Neutrophil (primary cell): ENCODE data around the gene FAM174B.

Experiments used
- H3K27ac ChIP-seq: fragments of 200-600 bp; sonication (generic); 2 replicates; pipeline ENCODE4 v1.5.1; 2016; ENCODE audit warnings: mild to moderate bottlenecking, moderate library complexity
- H3K27me3 ChIP-seq: fragments of 200-600 bp; sonication (generic); 2 replicates; pipeline ENCODE4 v1.6.0; 2016; ENCODE audit warnings: mild to moderate bottlenecking
- H3K36me3 ChIP-seq: fragments of 200-600 bp; sonication (generic); 2 replicates; pipeline ENCODE4 v1.5.1; 2017
- H3K4me1 ChIP-seq, 2 experiments: fragments of 200-600 bp in 1 of 2; sonication (generic) in 1 of 2; 1 replicate in 1 of 2; 2 replicates in 1 of 2; pipeline versions ENCODE4 v1.5.1 to v1.6.1; 2013 to 2016; ENCODE audit warnings: low read depth in 1 of 2, low read length in 1 of 2, mild to moderate bottlenecking in 1 of 2, moderate library complexity in 1 of 2; ENCODE audit not compliant: control insufficient read depth in 1 of 2, insufficient read depth in 1 of 2
- H3K4me3 ChIP-seq, 2 experiments: fragments of 200-600 bp in 1 of 2; sonication (generic) in 1 of 2; 1 replicate in 1 of 2; 2 replicates in 1 of 2; pipeline ENCODE4 v1.5.1; 2013 to 2016; ENCODE audit warnings: low read depth in 1 of 2, low read length in 1 of 2, mild to moderate bottlenecking in 1 of 2, moderate library complexity in 1 of 2
- H3K9me3 ChIP-seq: fragments of 200-600 bp; sonication (generic); 2 replicates; pipeline ENCODE4 v1.5.1; 2016
- TF ChIP-seq, protein P1 (sequence below): fragments of 200-600 bp; sonication (generic); IDR thresholded peaks from 2 replicates; pipeline ENCODE4 v1.5.1; 2016; ENCODE audit warnings: antibody characterized with exemption

FAM174B gene

DNA sequence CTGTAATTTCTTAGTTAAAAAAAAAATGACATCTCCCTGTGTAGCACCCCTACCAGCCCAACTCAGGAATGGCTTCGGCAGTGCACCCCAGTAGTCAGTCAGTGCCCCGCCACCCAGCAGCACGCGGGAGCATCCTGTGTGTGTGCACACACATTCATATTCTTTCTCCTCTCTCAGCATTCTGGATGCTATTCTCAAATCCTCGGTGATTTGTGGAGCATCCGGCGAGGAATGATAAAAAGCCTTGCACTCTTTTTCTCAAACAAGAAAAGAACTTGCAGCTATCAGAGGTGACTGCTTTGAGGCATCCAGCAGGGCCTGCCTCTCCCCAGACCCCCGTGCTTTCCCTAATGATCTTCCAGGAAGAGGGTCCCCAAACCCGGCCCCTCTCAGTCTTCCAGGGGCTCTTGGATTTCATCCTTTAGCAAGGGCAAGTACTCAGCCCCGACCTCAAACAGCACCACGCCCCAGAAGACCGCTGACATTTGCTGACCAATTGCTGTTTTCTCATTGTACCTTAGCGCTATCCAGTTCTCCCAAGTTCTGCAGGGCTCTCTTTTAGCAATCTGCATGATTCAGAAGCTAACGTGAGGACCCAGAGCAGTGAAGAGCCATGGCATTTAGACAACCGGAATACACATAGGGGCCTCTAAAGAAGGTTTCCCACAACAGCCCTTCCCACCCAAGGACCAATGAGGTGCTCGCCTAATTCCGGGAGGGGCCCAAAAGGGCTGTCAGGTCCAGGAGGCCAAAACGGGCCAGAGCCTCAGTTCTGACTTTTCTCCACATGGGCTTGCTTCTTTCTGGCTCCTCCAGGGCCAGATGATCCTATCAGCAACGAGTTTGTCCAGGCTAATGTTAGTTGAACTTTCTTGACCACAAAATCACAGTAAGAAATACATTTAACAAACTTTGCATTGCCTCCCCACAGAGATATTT is 72.2 kb downstream of the FAM174B start:
- TF ChIP-seq, protein P1, sequence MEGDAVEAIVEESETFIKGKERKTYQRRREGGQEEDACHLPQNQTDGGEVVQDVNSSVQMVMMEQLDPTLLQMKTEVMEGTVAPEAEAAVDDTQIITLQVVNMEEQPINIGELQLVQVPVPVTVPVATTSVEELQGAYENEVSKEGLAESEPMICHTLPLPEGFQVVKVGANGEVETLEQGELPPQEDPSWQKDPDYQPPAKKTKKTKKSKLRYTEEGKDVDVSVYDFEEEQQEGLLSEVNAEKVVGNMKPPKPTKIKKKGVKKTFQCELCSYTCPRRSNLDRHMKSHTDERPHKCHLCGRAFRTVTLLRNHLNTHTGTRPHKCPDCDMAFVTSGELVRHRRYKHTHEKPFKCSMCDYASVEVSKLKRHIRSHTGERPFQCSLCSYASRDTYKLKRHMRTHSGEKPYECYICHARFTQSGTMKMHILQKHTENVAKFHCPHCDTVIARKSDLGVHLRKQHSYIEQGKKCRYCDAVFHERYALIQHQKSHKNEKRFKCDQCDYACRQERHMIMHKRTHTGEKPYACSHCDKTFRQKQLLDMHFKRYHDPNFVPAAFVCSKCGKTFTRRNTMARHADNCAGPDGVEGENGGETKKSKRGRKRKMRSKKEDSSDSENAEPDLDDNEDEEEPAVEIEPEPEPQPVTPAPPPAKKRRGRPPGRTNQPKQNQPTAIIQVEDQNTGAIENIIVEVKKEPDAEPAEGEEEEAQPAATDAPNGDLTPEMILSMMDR, result no peak
- Histone ChIP-seq H3K36me3 (no peaks in the 10 kb centered on the region), H3K4me3 (no peak overlapping the region), H3K9me3 (no peaks in the 10 kb centered on the region), H3K27ac (no peak overlapping the region), H3K4me1 (no peaks in the 10 kb centered on the region), H3K27me3 (no peaks in the 10 kb centered on the region)

- no peaks in the 10 kb centered on the region for H3K27me3 ChIP-seq
- TF ChIP-seq, protein P1, result no peak
- no peak overlapping the region for H3K27ac ChIP-seq
- H3K36me3 ChIP-seq, result no peaks in the 10 kb centered on the region
- no peak overlapping the region for H3K4me3 ChIP-seq
- H3K9me3 ChIP-seq, result no peaks in the 10 kb centered on the region
- H3K4me1 ChIP-seq, result no peaks in the 10 kb centered on the region
These were observed 73.4 kb downstream of the FAM174B start for GRCh38 chr15:92582206-92582605.

DNA sequence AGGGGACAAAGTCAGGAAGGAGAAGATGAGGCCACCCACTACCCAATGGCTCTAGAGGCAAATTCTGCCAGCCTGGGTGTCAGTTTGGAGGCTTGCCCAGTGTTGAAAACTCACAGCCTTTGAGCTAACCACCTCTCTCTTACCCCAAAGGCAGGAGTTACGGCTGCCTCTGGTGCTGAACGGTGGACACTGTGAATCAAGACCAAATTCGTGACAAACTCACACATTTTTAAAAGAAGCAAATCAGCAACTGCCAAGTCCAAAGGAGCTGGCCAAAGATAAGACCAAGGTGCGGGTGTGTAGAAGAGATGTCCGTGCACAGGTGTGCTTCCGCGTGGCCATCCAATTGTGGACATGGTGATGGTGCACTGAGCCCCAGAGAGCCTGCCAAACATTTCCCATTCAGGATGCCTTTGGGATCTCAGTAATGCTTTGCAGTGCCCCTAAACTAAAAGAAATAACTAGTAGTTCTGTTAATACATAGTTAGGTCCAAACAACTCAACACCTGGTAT is 74.6 kb downstream of the FAM174B start:
- TF ChIP-seq, protein P1, result no peak
- Histone ChIP-seq H3K27ac (no peak overlapping the region), H3K4me1 (no peaks in the 10 kb centered on the region), H3K36me3 (no peaks in the 10 kb centered on the region), H3K4me3 (no peak overlapping the region), H3K9me3 (no peaks in the 10 kb centered on the region), H3K27me3 (no peaks in the 10 kb centered on the region)

- TF ChIP-seq, protein P1, result no peak
- H3K27me3 ChIP-seq, result no peaks in the 10 kb centered on the region
- no peaks in the 10 kb centered on the region for H3K4me1 ChIP-seq
- no peaks in the 10 kb centered on the region for H3K9me3 ChIP-seq
- H3K27ac ChIP-seq, result no peak overlapping the region
- no peak overlapping the region for H3K4me3 ChIP-seq
- H3K36me3 ChIP-seq, result no peaks in the 10 kb centered on the region
These were observed 75.1 kb downstream of the FAM174B start for GRCh38 chr15:92580521-92580920.

- Histone ChIP-seq H3K4me1 (no peaks in the 10 kb centered on the region), H3K4me3 (no peak overlapping the region), H3K9me3 (no peaks in the 10 kb centered on the region), H3K27me3 (no peaks in the 10 kb centered on the region), H3K36me3 (no peaks in the 10 kb centered on the region), H3K27ac (no peak overlapping the region)
- TF ChIP-seq, protein P1, result no peak
These were observed 75.6 kb downstream of the FAM174B start for GRCh38 chr15:92579931-92580470.
